Activated naive CD8-positive, alpha-beta T cell treated with anti-CD3 and anti-CD28 coated beads, Interleukin-2, amount 10 ng/mL, durations not matched to agents 7 days and 5 days (primary cell): ENCODE data around the gene CCDC188. TPM values are rescaled to one million over a fixed set of nuclear protein-coding genes. Genes with fewer than 3 reads are reported as not detected.

Source experiments
- ATAC-seq: fragments of 150-1000 bp; cut with Tn5 transposase; one replicate; pipeline ENCODE4 v1.10.0; 2021; ENCODE audit warnings: low read depth, moderate library complexity
- POLR2A ChIA-PET: fragments of 350-600 bp; sonication (Branson Sonifier 250); formaldehyde crosslinking; loops from one replicate; lab custom pipeline; 2021; ENCODE audit warnings: antibody characterized with exemption; lab: Charles Lee
- DNase-seq: peaks from one replicate; pipeline ENCODE4 v3.0.0; 2021
- H3K27ac Mint-ChIP-seq: one replicate; pipeline ENCODE4 v1.8.0; 2022; ENCODE audit warnings: mild to moderate bottlenecking, mixed read lengths
- H3K27me3 Mint-ChIP-seq: one replicate; pipeline ENCODE4 v1.8.0; 2022; ENCODE audit warnings: mild to moderate bottlenecking, moderate library complexity, mixed read lengths
- H3K36me3 Mint-ChIP-seq: one replicate; pipeline ENCODE4 v1.8.0; 2021; ENCODE audit warnings: mild to moderate bottlenecking, mixed read lengths
- H3K4me1 Mint-ChIP-seq: one replicate; pipeline ENCODE4 v1.8.0; 2021; ENCODE audit warnings: mixed read lengths
- H3K4me3 Mint-ChIP-seq: one replicate; pipeline ENCODE4 v1.8.0; 2022; ENCODE audit warnings: mild to moderate bottlenecking, moderate library complexity, mixed read lengths
- H3K9me3 Mint-ChIP-seq: one replicate; pipeline ENCODE4 v1.8.0; 2021; ENCODE audit warnings: mixed read lengths
- total RNA-seq, 2 experiments: library from RNA; stranded (reverse); gene quantifications; one replicate each; pipeline ENCODE4 v1.2.3, GENCODE V29; 2021

Gene CCDC188
- total RNA-seq, 2 experiments from 2014 or later: 0.51 TPM; not detected in 1

GRCh38 chr22:20180640-20181039 is 29.8 kb upstream of the CCDC188 start:
- ATAC-seq (no peak), DNase-seq (no peak)
- Mint-ChIP-seq H3K36me3 (no peaks in the 10 kb centered on the region), H3K4me1 (no peaks in the 10 kb centered on the region), H3K4me3 (no peak overlapping the region), H3K9me3 (no peaks in the 10 kb centered on the region), H3K27ac (no peak overlapping the region), H3K27me3 (no peaks in the 10 kb centered on the region)
- POLR2A ChIA-PET: no interaction called here

GRCh38 chr22:20180245-20180630 is 29.4 kb upstream of the CCDC188 start:
- Mint-ChIP-seq H3K27ac (no peak overlapping the region), H3K27me3 (no peaks in the 10 kb centered on the region)

GRCh38 chr22:20179455-20180244 is 28.8 kb upstream of the CCDC188 start:
- Mint-ChIP-seq H3K4me1 (no peaks in the 10 kb centered on the region), H3K27ac (no peak overlapping the region), H3K27me3 (no peaks in the 10 kb centered on the region), H3K36me3 (no peaks in the 10 kb centered on the region), H3K9me3 (no peaks in the 10 kb centered on the region), H3K4me3 (no peak overlapping the region)
- POLR2A ChIA-PET: no interaction called here
- no peak for DNase-seq
- no peak for ATAC-seq

More at GRCh38 chr22:20180245-20180630, 29.4 kb upstream of the CCDC188 start:
- DNase-seq (no peak), ATAC-seq (no peak)
- H3K9me3 Mint-ChIP-seq: no peaks in the 10 kb centered on the region
- no peak overlapping the region for H3K4me3 Mint-ChIP-seq
- no peaks in the 10 kb centered on the region for H3K4me1 Mint-ChIP-seq
- POLR2A ChIA-PET: no interaction called here
- H3K36me3 Mint-ChIP-seq: no peaks in the 10 kb centered on the region

GRCh38 chr22:20178915-20179227 is 28.0 kb upstream of the CCDC188 start:
- Mint-ChIP-seq H3K4me1 (no peaks in the 10 kb centered on the region), H3K4me3 (no peak overlapping the region), H3K27ac (no peak overlapping the region), H3K27me3 (no peaks in the 10 kb centered on the region), H3K9me3 (no peaks in the 10 kb centered on the region), H3K36me3 (no peaks in the 10 kb centered on the region)
- POLR2A ChIA-PET: no interaction called here
- no peak for ATAC-seq
- DNase-seq: no peak

GRCh38 chr22:20178075-20178914 is 27.4 kb upstream of the CCDC188 start:
- no peaks in the 10 kb centered on the region for H3K36me3 Mint-ChIP-seq
- no peak for ATAC-seq
- no peak for DNase-seq
- POLR2A ChIA-PET: no interaction called here
- no peak overlapping the region for H3K27ac Mint-ChIP-seq
- H3K4me3 Mint-ChIP-seq: no peak overlapping the region
- no peaks in the 10 kb centered on the region for H3K9me3 Mint-ChIP-seq
- H3K4me1 Mint-ChIP-seq: no peaks in the 10 kb centered on the region
- H3K27me3 Mint-ChIP-seq: no peaks in the 10 kb centered on the region

GRCh38 chr22:20177217-20177911 is 26.5 kb upstream of the CCDC188 start:
- no peaks in the 10 kb centered on the region for H3K36me3 Mint-ChIP-seq
- no peak overlapping the region for H3K27ac Mint-ChIP-seq
- H3K4me1 Mint-ChIP-seq: no peaks in the 10 kb centered on the region
- POLR2A ChIA-PET: no interaction called here
- DNase-seq: no peak
- H3K4me3 Mint-ChIP-seq: no peak overlapping the region
- ATAC-seq: no peak
- H3K27me3 Mint-ChIP-seq: no peaks in the 10 kb centered on the region
- no peaks in the 10 kb centered on the region for H3K9me3 Mint-ChIP-seq

GRCh38 chr22:20176421-20177085 is 25.7 kb upstream of the CCDC188 start:
- POLR2A ChIA-PET: no interaction called here
- no peaks in the 10 kb centered on the region for H3K27me3 Mint-ChIP-seq
- H3K36me3 Mint-ChIP-seq: no peaks in the 10 kb centered on the region
- no peak overlapping the region for H3K27ac Mint-ChIP-seq
- DNase-seq: no peak
- H3K9me3 Mint-ChIP-seq: no peaks in the 10 kb centered on the region
- H3K4me3 Mint-ChIP-seq: no peak overlapping the region
- ATAC-seq: no peak
- no peaks in the 10 kb centered on the region for H3K4me1 Mint-ChIP-seq

GRCh38 chr22:20175597-20175900 is 24.7 kb upstream of the CCDC188 start:
- no peaks in the 10 kb centered on the region for H3K4me1 Mint-ChIP-seq
- no peaks in the 10 kb centered on the region for H3K9me3 Mint-ChIP-seq
- ATAC-seq: no peak
- POLR2A ChIA-PET: no interaction called here
- H3K36me3 Mint-ChIP-seq: no peaks in the 10 kb centered on the region
- no peak for DNase-seq
- H3K27ac Mint-ChIP-seq: no peak overlapping the region
- no peaks in the 10 kb centered on the region for H3K27me3 Mint-ChIP-seq
- H3K4me3 Mint-ChIP-seq: no peak overlapping the region

GRCh38 chr22:20174785-20175596 is 24.1 kb upstream of the CCDC188 start:
- no peak for DNase-seq
- Mint-ChIP-seq H3K9me3 (no peaks in the 10 kb centered on the region), H3K4me1 (no peaks in the 10 kb centered on the region), H3K36me3 (no peaks in the 10 kb centered on the region), H3K27me3 (no peaks in the 10 kb centered on the region), H3K4me3 (no peak overlapping the region), H3K27ac (no peak overlapping the region)
- POLR2A ChIA-PET: no interaction called here
- ATAC-seq: no peak

- H3K27me3 Mint-ChIP-seq: no peaks in the 10 kb centered on the region
- ATAC-seq (no peak), DNase-seq (no peak)
- H3K4me3 Mint-ChIP-seq: no peak overlapping the region
- H3K4me1 Mint-ChIP-seq: no peaks in the 10 kb centered on the region
- no peaks in the 10 kb centered on the region for H3K9me3 Mint-ChIP-seq
- no peak overlapping the region for H3K27ac Mint-ChIP-seq
- POLR2A ChIA-PET: no interaction called here
- H3K36me3 Mint-ChIP-seq: no peaks in the 10 kb centered on the region
These were observed 22.9 kb upstream of the CCDC188 start for GRCh38 chr22:20173772-20174171.

- Mint-ChIP-seq H3K9me3 (no peaks in the 10 kb centered on the region), H3K4me1 (no peaks in the 10 kb centered on the region), H3K36me3 (no peaks in the 10 kb centered on the region), H3K27ac (no peak overlapping the region), H3K4me3 (no peak overlapping the region), H3K27me3 (no peaks in the 10 kb centered on the region)
- POLR2A ChIA-PET: no interaction called here
- ATAC-seq: no peak
- no peak for DNase-seq
These were observed 22.4 kb upstream of the CCDC188 start for GRCh38 chr22:20173246-20173645.

GRCh38 chr22:20172141-20172613 is 21.3 kb upstream of the CCDC188 start:
- Mint-ChIP-seq H3K27me3 (no peaks in the 10 kb centered on the region), H3K36me3 (no peaks in the 10 kb centered on the region), H3K4me1 (no peaks in the 10 kb centered on the region), H3K9me3 (no peaks in the 10 kb centered on the region), H3K4me3 (no peak overlapping the region), H3K27ac (no peak overlapping the region)
- ATAC-seq (no peak), DNase-seq (no peak)
- POLR2A ChIA-PET: no interaction called here
